SK-N-SH (cell line): ENCODE measurements around the gene GALNTL6.

Experiments
- EP300 ChIP-seq, 2 experiments: IDR thresholded peaks; 2 replicates each; pipeline versions ENCODE4 v1.4.0 to v1.6.1; 2012; ENCODE audit warnings: borderline replicate concordance in 1 of 2, low read depth in 1 of 2, low read length in 1 of 2
- TF ChIP-seq, protein P1 (sequence below): fragments of 200-600 bp; sonication (generic); IDR thresholded peaks from 2 replicates; pipeline ENCODE4 v1.6.1; 2017; ENCODE audit warnings: antibody characterized with exemption, mild to moderate bottlenecking, moderate library complexity
- TF ChIP-seq, protein P2 (sequence below): IDR thresholded peaks from 2 replicates; pipeline ENCODE4 v1.4.0; 2012; ENCODE audit warnings: low read depth, borderline replicate concordance
- TF ChIP-seq, protein P3 (sequence below): IDR thresholded peaks from 2 replicates; pipeline ENCODE4 v1.4.0; 2012; ENCODE audit warnings: low read depth

DNA sequence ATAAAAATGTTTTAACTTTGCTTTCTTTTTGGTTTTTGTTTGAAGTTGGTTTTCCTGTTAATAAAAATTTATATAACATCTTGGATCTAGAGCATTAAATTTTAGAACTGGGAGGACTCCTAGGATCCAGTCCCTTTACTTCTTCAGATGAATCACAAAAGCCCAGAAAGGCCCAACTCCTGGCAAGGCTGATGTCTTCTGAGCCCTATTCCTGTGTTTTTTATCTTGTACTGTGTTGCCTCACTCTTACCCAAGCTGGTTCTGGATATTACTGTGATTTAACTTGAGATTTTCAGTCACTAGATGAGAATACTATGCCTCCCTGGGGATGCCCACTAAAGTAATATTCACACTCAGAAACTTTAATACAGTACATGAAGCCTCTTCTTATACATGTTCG, 1228.3 kb downstream of the GALNTL6 start:
- TF ChIP-seq, protein P1, sequence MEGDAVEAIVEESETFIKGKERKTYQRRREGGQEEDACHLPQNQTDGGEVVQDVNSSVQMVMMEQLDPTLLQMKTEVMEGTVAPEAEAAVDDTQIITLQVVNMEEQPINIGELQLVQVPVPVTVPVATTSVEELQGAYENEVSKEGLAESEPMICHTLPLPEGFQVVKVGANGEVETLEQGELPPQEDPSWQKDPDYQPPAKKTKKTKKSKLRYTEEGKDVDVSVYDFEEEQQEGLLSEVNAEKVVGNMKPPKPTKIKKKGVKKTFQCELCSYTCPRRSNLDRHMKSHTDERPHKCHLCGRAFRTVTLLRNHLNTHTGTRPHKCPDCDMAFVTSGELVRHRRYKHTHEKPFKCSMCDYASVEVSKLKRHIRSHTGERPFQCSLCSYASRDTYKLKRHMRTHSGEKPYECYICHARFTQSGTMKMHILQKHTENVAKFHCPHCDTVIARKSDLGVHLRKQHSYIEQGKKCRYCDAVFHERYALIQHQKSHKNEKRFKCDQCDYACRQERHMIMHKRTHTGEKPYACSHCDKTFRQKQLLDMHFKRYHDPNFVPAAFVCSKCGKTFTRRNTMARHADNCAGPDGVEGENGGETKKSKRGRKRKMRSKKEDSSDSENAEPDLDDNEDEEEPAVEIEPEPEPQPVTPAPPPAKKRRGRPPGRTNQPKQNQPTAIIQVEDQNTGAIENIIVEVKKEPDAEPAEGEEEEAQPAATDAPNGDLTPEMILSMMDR: no peak
- TF ChIP-seq, protein P2, sequence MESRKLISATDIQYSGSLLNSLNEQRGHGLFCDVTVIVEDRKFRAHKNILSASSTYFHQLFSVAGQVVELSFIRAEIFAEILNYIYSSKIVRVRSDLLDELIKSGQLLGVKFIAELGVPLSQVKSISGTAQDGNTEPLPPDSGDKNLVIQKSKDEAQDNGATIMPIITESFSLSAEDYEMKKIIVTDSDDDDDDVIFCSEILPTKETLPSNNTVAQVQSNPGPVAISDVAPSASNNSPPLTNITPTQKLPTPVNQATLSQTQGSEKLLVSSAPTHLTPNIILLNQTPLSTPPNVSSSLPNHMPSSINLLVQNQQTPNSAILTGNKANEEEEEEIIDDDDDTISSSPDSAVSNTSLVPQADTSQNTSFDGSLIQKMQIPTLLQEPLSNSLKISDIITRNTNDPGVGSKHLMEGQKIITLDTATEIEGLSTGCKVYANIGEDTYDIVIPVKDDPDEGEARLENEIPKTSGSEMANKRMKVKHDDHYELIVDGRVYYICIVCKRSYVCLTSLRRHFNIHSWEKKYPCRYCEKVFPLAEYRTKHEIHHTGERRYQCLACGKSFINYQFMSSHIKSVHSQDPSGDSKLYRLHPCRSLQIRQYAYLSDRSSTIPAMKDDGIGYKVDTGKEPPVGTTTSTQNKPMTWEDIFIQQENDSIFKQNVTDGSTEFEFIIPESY: no peak
- TF ChIP-seq EP300 (IDR thresholded peaks at IDR 0.05; ENCODE audit: borderline replicate concordance in 1 of 2, low read depth in 1 of 2, low read length in 1 of 2): no peak
- TF ChIP-seq, protein P3, sequence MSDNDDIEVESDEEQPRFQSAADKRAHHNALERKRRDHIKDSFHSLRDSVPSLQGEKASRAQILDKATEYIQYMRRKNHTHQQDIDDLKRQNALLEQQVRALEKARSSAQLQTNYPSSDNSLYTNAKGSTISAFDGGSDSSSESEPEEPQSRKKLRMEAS: no peak
